ENCODE results near the gene TLE2.

Gene TLE2

GRCh38 chr19:3029065-3029923 is at the start of gene TLE2:
TLE2 (minus strand) TSS chr19:3029280; CDS start chr19:3028904, 376 bp downstream.
- Histone ChIP-seq H3K36me3 (ENCODE audit: control insufficient read depth, insufficient read depth, low read length) (no peaks in the 10 kb centered on the region), H3K4me1 (ENCODE audit: control insufficient read depth, insufficient read depth, low read length) (peaks cover 8% of the 10 kb centered on the region), H3K27me3 (ENCODE audit: control insufficient read depth, insufficient read depth, low read length) (peaks cover 1% of the 10 kb centered on the region; the same call in 1 of the 2 replicates), H3K4me3 (ENCODE audit: low read length) (peak within 1 kb of the TSS; percentile 41; the same call in 1 of the 2 replicates), H3K27ac (ENCODE audit: low read length) (no peak within 1 kb of the TSS), H3K9me3 (ENCODE audit: control insufficient read depth, insufficient read depth, low read length) (no peaks in the 10 kb centered on the region)
- WGBS (ENCODE audit: insufficient coverage, insufficient read length): no CpG with 5 or more reads among the region's 85 CpGs
- DNase-seq (ENCODE audit: low read depth, low spot score): no peak

DNA sequence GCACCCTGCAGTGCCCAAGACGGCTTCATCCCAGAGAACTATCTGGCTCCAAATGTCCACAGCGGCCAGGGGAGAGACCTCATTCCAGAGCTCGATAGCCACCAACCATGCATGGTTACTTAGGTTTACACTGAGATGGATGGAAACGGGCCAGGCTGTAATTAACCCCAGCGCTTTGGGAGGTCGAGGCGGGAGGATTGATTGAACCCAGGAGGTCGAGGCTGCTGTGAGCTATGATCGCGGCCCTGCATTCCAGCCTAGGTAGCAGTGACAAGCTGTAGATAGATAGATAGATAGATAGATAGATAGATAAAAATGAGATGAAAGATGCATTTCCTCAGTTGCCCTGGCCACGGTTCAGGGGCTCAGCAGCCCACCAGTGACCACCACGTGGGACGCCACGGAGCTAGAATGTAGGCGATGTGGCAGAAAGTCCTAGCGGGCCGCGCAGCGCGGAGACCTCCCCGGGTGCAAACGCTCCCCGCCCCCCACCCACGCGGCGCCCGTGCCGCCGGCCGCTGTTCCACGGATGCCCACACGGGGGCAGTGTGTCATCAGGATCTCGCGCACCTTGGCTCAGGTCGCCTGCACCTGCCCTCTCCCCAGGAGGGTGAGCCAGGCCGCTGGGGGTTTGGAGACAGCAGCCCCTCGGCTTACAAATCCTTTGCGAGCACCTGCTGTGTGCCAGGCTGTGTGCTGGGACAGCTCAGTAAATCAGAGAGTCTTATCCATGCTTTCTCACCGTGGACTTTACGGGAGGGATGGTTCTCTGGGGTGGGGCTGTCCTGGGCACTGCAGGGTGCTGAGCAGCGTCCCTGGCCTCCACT is 46.7 kb upstream of the TLE2 start:
- Histone ChIP-seq H3K27me3 (ENCODE audit: control insufficient read depth, insufficient read depth, low read length) (no peaks in the 10 kb centered on the region), H3K4me3 (ENCODE audit: low read length) (no peak overlapping the region), H3K36me3 (ENCODE audit: control insufficient read depth, insufficient read depth, low read length) (no peaks in the 10 kb centered on the region), H3K9me3 (ENCODE audit: control insufficient read depth, insufficient read depth, low read length) (no peaks in the 10 kb centered on the region), H3K4me1 (ENCODE audit: control insufficient read depth, insufficient read depth, low read length) (peaks cover 2% of the 10 kb centered on the region; the same call in 1 of the 2 replicates), H3K27ac (ENCODE audit: low read length) (no peak overlapping the region)
- no peak for DNase-seq (ENCODE audit: low read depth, low spot score)
- no CpG with 5 or more reads among the region's 41 CpGs for WGBS (ENCODE audit: insufficient coverage, insufficient read length)

DNA sequence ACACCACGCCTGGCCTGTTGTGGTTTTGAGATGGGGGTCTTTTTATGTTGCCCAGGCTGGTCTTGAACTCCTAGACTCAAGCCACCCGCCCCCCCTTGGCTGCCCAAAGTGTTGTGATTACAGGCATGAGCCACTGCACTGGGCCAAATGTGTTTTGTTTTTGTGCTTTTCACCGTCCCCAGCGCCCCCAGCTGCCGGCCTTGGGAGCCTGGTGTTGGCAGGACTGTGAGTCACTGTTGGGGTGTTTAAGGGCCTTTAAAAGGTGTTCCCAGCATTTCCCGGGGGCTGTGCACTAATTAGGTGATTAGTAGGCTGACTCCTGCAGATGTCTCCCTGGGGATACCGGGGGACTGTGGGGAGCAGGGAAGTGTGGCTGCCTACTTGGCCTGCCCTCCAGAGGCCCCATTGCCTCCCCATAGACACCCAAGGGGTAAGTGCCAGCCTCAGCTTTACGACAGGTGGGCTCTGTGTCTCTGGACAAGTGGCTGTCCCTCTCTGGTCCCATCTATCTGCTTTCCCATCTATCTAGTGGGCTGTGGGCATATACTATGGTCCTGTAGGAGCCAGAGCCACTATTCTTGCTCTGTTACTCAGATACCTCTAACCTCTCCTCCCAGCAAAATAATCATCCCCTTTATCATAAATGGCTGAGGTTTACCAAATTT is 45.0 kb upstream of the TLE2 start:
- no peak for DNase-seq (ENCODE audit: low read depth, low spot score)
- Histone ChIP-seq H3K9me3 (ENCODE audit: control insufficient read depth, insufficient read depth, low read length) (no peaks in the 10 kb centered on the region), H3K4me3 (ENCODE audit: low read length) (no peak overlapping the region), H3K4me1 (ENCODE audit: control insufficient read depth, insufficient read depth, low read length) (peaks cover 2% of the 10 kb centered on the region; the same call in 1 of the 2 replicates), H3K27me3 (ENCODE audit: control insufficient read depth, insufficient read depth, low read length) (no peaks in the 10 kb centered on the region), H3K27ac (ENCODE audit: low read length) (no peak overlapping the region), H3K36me3 (ENCODE audit: control insufficient read depth, insufficient read depth, low read length) (no peaks in the 10 kb centered on the region)
- WGBS (ENCODE audit: insufficient coverage, insufficient read length): no CpG with 5 or more reads among the region's 8 CpGs

DNA sequence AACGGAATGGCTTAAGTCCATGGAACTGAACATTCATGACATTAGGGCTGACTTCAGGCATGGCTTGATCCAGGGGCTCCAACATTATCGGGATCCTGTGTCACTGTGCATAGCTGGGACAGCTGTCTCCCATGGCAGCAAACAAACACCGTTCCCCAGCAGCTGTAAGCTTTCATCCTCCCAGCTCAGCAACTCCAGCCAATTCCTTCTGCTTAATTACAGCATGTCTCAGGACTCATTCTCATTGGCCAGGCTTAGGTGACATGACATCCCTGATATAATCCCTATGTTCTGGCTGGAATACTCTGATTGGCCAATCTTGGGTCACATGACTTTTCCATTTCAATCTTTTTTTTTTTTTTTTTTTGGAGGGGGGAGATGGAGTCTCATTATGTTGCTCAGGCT is 44.1 kb upstream of the TLE2 start:
- DNase-seq (ENCODE audit: low read depth, low spot score): no peak
- Histone ChIP-seq H3K27me3 (ENCODE audit: control insufficient read depth, insufficient read depth, low read length) (no peaks in the 10 kb centered on the region), H3K9me3 (ENCODE audit: control insufficient read depth, insufficient read depth, low read length) (no peaks in the 10 kb centered on the region), H3K36me3 (ENCODE audit: control insufficient read depth, insufficient read depth, low read length) (no peaks in the 10 kb centered on the region), H3K27ac (ENCODE audit: low read length) (no peak overlapping the region), H3K4me3 (ENCODE audit: low read length) (no peak overlapping the region), H3K4me1 (ENCODE audit: control insufficient read depth, insufficient read depth, low read length) (peaks cover 2% of the 10 kb centered on the region; the same call in 1 of the 2 replicates)
- no CpG with 5 or more reads among the region's 3 CpGs for WGBS (ENCODE audit: insufficient coverage, insufficient read length)

DNA sequence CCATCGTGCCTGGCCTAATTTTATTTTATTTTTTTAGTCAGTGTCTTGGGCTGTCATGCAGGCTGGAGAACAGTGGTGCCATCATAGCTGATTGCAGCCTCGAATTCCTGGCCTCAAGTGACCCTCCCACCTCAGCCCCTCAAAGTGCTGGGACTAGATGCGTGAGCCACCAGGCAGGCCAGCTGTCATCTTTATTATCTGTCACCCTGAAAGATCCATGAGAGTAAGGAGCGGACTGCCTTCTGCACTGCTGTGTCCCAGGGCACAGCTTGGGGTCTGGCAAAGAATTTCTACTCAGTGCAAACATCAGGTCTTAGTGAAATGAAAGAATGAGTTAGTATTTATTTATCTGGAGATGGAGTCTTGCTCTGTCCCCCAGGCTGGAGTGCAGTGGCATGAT is 42.7 kb upstream of the TLE2 start:
- H3K4me1 ChIP-seq (ENCODE audit: control insufficient read depth, insufficient read depth, low read length): peaks cover 2% of the 10 kb centered on the region; the same call in 1 of the 2 replicates
- WGBS (ENCODE audit: insufficient coverage, insufficient read length): no CpG with 5 or more reads among the region's 4 CpGs
- H3K27me3 ChIP-seq (ENCODE audit: control insufficient read depth, insufficient read depth, low read length): no peaks in the 10 kb centered on the region
- H3K27ac ChIP-seq (ENCODE audit: low read length): no peak overlapping the region
- no peak for DNase-seq (ENCODE audit: low read depth, low spot score)
- H3K9me3 ChIP-seq (ENCODE audit: control insufficient read depth, insufficient read depth, low read length): no peaks in the 10 kb centered on the region
- no peaks in the 10 kb centered on the region for H3K36me3 ChIP-seq (ENCODE audit: control insufficient read depth, insufficient read depth, low read length)
- no peak overlapping the region for H3K4me3 ChIP-seq (ENCODE audit: low read length)

- no peak overlapping the region for H3K4me3 ChIP-seq (ENCODE audit: low read length)
- H3K27ac ChIP-seq (ENCODE audit: low read length): no peak overlapping the region
- DNase-seq (ENCODE audit: low read depth, low spot score): no peak
- WGBS (ENCODE audit: insufficient coverage, insufficient read length): no CpG with 5 or more reads among the region's 21 CpGs
- H3K36me3 ChIP-seq (ENCODE audit: control insufficient read depth, insufficient read depth, low read length): no peaks in the 10 kb centered on the region
- no peaks in the 10 kb centered on the region for H3K27me3 ChIP-seq (ENCODE audit: control insufficient read depth, insufficient read depth, low read length)
- no peaks in the 10 kb centered on the region for H3K9me3 ChIP-seq (ENCODE audit: control insufficient read depth, insufficient read depth, low read length)
- H3K4me1 ChIP-seq (ENCODE audit: control insufficient read depth, insufficient read depth, low read length): no peaks in the 10 kb centered on the region
These were observed 39.0 kb upstream of the TLE2 start for GRCh38 chr19:3068071-3068470.

GRCh38 chr19:3067563-3067962 is 38.5 kb upstream of the TLE2 start:
- H3K9me3 ChIP-seq (ENCODE audit: control insufficient read depth, insufficient read depth, low read length): no peaks in the 10 kb centered on the region
- no peaks in the 10 kb centered on the region for H3K4me1 ChIP-seq (ENCODE audit: control insufficient read depth, insufficient read depth, low read length)
- no peaks in the 10 kb centered on the region for H3K36me3 ChIP-seq (ENCODE audit: control insufficient read depth, insufficient read depth, low read length)
- no peak for DNase-seq (ENCODE audit: low read depth, low spot score)
- no CpG with 5 or more reads among the region's 9 CpGs for WGBS (ENCODE audit: insufficient coverage, insufficient read length)
- no peaks in the 10 kb centered on the region for H3K27me3 ChIP-seq (ENCODE audit: control insufficient read depth, insufficient read depth, low read length)
- H3K4me3 ChIP-seq (ENCODE audit: low read length): no peak overlapping the region
- H3K27ac ChIP-seq (ENCODE audit: low read length): no peak overlapping the region

GRCh38 chr19:3066482-3067049 is 37.5 kb upstream of the TLE2 start:
- no peak for DNase-seq (ENCODE audit: low read depth, low spot score)
- WGBS (ENCODE audit: insufficient coverage, insufficient read length): no CpG with 5 or more reads among the region's 16 CpGs
- H3K4me1 ChIP-seq (ENCODE audit: control insufficient read depth, insufficient read depth, low read length): no peaks in the 10 kb centered on the region
- no peak overlapping the region for H3K27ac ChIP-seq (ENCODE audit: low read length)
- no peaks in the 10 kb centered on the region for H3K9me3 ChIP-seq (ENCODE audit: control insufficient read depth, insufficient read depth, low read length)
- no peak overlapping the region for H3K4me3 ChIP-seq (ENCODE audit: low read length)
- H3K36me3 ChIP-seq (ENCODE audit: control insufficient read depth, insufficient read depth, low read length): no peaks in the 10 kb centered on the region
- no peaks in the 10 kb centered on the region for H3K27me3 ChIP-seq (ENCODE audit: control insufficient read depth, insufficient read depth, low read length)

DNA sequence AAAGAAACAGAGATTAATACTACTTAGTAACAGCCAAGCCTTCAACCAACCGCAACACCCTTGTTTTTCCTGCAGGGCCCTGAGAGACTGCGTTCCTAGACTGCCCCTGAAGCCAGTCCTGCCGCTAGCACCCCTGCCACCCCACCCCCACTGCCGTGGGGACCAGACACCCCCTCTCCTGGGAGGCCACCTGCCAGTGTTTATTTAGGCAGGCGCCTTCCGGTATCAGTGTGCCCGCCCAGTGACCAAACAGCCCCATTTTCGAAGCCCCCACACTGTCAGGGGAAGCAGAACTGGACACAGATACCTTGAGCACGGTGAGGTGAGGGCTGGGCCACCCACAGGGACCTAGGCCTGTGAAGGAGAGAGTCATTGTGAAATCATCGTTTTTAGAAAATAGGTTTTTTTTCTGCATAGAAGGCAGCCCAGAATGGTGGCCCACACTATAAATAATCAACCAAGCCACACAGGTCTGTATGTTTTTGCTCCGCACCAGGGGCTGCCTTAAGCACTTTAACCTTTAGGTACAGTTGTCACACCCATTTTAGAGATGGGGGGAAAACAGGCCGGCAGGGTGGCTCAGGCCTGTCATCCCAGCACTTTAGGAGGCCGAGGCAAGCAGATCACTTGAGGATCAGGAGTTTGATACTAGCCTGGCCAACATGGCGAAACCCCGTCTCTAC is 36.7 kb upstream of the TLE2 start:
- Histone ChIP-seq H3K27me3 (ENCODE audit: control insufficient read depth, insufficient read depth, low read length) (no peaks in the 10 kb centered on the region), H3K36me3 (ENCODE audit: control insufficient read depth, insufficient read depth, low read length) (no peaks in the 10 kb centered on the region), H3K4me1 (ENCODE audit: control insufficient read depth, insufficient read depth, low read length) (no peaks in the 10 kb centered on the region), H3K27ac (ENCODE audit: low read length) (no peak overlapping the region), H3K4me3 (ENCODE audit: low read length) (no peak overlapping the region), H3K9me3 (ENCODE audit: control insufficient read depth, insufficient read depth, low read length) (no peaks in the 10 kb centered on the region)
- WGBS (ENCODE audit: insufficient coverage, insufficient read length): no CpG with 5 or more reads among the region's 15 CpGs
- DNase-seq (ENCODE audit: low read depth, low spot score): no peak

Data from iPS DF 6.9 (cell line).